ENCODE measurements around the gene HOXB8. TPM values are rescaled to one million over a fixed set of nuclear protein-coding genes. Genes with fewer than 3 reads are reported as not detected.

HOXB8 gene
- total RNA-seq, 1 experiment from 2014 or later, result not detected

- H3F3A ChIP-seq (ENCODE audit: low read length, unreplicated experiment), result no peaks in the 10 kb centered on the region
- H4K20me1 ChIP-seq (ENCODE audit: low read length), result peaks cover 8% of the 10 kb centered on the region; the same call in 1 of the 2 replicates
- CTCF ChIA-PET, result interaction anchor here (0.6 kb wide), 1 partner anchor 86 kb away, joined by 3 read pairs; no protein-coding TSS in a partner anchor
- no TSS peak for BruUV-seq (replicated peaks)
- H3K79me2 ChIP-seq (ENCODE audit: low read length), result peaks cover 35% of the 10 kb centered on the region
- H2AFZ ChIP-seq (ENCODE audit: low read length), result no peak overlapping the region
- no peak overlapping the region for H3K27ac ChIP-seq (ENCODE audit: low read length)
- no peak for ATAC-seq
- no peak for DNase-seq
- TF ChIP-seq CTCF (conservative IDR thresholded peaks at IDR 0.05; ENCODE audit: low read depth, low read length), result no peak
- TF ChIP-seq EZH2 (IDR thresholded peaks at IDR 0.05; ENCODE audit: low read length, unreplicated experiment), result no peak
- TF ChIP-seq EZH2phosphoT487 (IDR thresholded peaks at IDR 0.05; ENCODE audit: borderline replicate concordance, low read length), result no peak
- H3K4me3 ChIP-seq (ENCODE audit: low read length), result no peak overlapping the region
- H3K4me1 ChIP-seq (ENCODE audit: insufficient read depth, low read length), result peaks cover 20% of the 10 kb centered on the region
- no peak overlapping the region for H3K4me2 ChIP-seq (ENCODE audit: low read length)
- POLR2A ChIA-PET (ENCODE audit: unreplicated experiment), result no interaction called here
- no peaks in the 10 kb centered on the region for H3K9me2 ChIP-seq (replicated peaks; ENCODE audit: low read length)
- no peaks in the 10 kb centered on the region for H3K9me3 ChIP-seq (ENCODE audit: low read length)
- H3K27me3 ChIP-seq (ENCODE audit: low read length), result 0 out of 2 replicates have a peak, but pooled peaks cover 3% of the 10 kb centered on the region
- intact Hi-C loops (cut with micrococcal nuclease), result no loop called here
- H3K9ac ChIP-seq (ENCODE audit: low read length), result no peak overlapping the region
- no peaks in the 10 kb centered on the region for H3K36me3 ChIP-seq (ENCODE audit: low read depth, low read length)
Measured at GRCh38 chr17:48605991-48606891, 8.9 kb downstream of the HOXB8 start.

- peak overlapping the region; percentile 60 for H3K27ac ChIP-seq (ENCODE audit: low read length)
- no peak for TF ChIP-seq EZH2phosphoT487 (IDR thresholded peaks at IDR 0.05; ENCODE audit: borderline replicate concordance, low read length)
- no peak for TF ChIP-seq EZH2 (IDR thresholded peaks at IDR 0.05; ENCODE audit: low read length, unreplicated experiment)
- no peak for TF ChIP-seq CTCF (conservative IDR thresholded peaks at IDR 0.05; ENCODE audit: low read depth, low read length)
- H2AFZ ChIP-seq (ENCODE audit: low read length), result peak overlapping the region; percentile 92
- no peak for ATAC-seq
- no peaks in the 10 kb centered on the region for H3K36me3 ChIP-seq (ENCODE audit: low read depth, low read length)
- H3K4me2 ChIP-seq (ENCODE audit: low read length), result peak overlapping the region; percentile 95
- DNase-seq, result no peak
- no peaks in the 10 kb centered on the region for H3K9me3 ChIP-seq (ENCODE audit: low read length)
- no peaks in the 10 kb centered on the region for H3F3A ChIP-seq (ENCODE audit: low read length, unreplicated experiment)
- intact Hi-C loops (cut with micrococcal nuclease), result no loop called here
- peaks cover 11% of the 10 kb centered on the region; the same call in 1 of the 2 replicates for H4K20me1 ChIP-seq (ENCODE audit: low read length)
- H3K79me2 ChIP-seq (ENCODE audit: low read length), result peaks cover 43% of the 10 kb centered on the region
- H3K9ac ChIP-seq (ENCODE audit: low read length), result peak overlapping the region; percentile 69
- no peaks in the 10 kb centered on the region for H3K9me2 ChIP-seq (replicated peaks; ENCODE audit: low read length)
- peak overlapping the region; percentile 82 for H3K4me3 ChIP-seq (ENCODE audit: low read length)
- H3K27me3 ChIP-seq (ENCODE audit: low read length), result no peaks in the 10 kb centered on the region
- BruUV-seq (replicated peaks), result no TSS peak
- ChIA-PET CTCF (no interaction called here), POLR2A (ENCODE audit: unreplicated experiment) (interaction anchor here (0.5 kb wide), 1 partner anchor 133 kb away, joined by 5 read pairs; no protein-coding TSS in a partner anchor)
- H3K4me1 ChIP-seq (ENCODE audit: insufficient read depth, low read length), result peaks cover 21% of the 10 kb centered on the region
Measured at GRCh38 chr17:48605409-48605919, 9.6 kb downstream of the HOXB8 start.

Data from PC-3 (cell line).